Right lobe of liver (tissue), 4 donors: ENCODE data around the gene LRRC8D.

ENCODE experiments used
- CTCF ChIP-seq, 4 donors: fragments of 200-600 bp in 3 of 4; fragments of 450-650 bp in 1 of 4; IDR thresholded peaks; one replicate each; pipeline versions ENCODE4 v1.5.1 to v1.8.0; 2016 to 2022; ENCODE audit warnings: antibody characterized with exemption in 4 of 4, mild to moderate bottlenecking in 2 of 4
- POLR2A ChIP-seq: fragments of 450-650 bp; IDR thresholded peaks from one replicate; pipeline ENCODE4 v1.6.1; 2017; ENCODE audit warnings: antibody characterized with exemption, mild to moderate bottlenecking
- donor health status: DM: no; HTN: no; CAD: no.
- donor health status: DM: no; HTN: no; CAD: no.
- donor health status: DM: no; HTN: yes; CAD: no.

- TF ChIP-seq CTCF (IDR thresholded peaks at IDR 0.05) (no peak), POLR2A (no peak)
Measured at GRCh38 chr1:89876463-89876862, 55.6 kb downstream of the LRRC8D start.
